Heart right ventricle (tissue), 16 donors: Measurements from ENCODE around the gene GTF2A2. TPM values are rescaled to one million over a fixed set of nuclear protein-coding genes. Genes with fewer than 3 reads are reported as not detected.

ENCODE experiments used
- ATAC-seq, 8 donors: fragments of 200-7000 bp; cut with Tn5 transposase; one replicate each; pipeline ENCODE4 v1.9.1; 2020; ENCODE audit warnings: mild to moderate bottlenecking in 8 of 8, moderate library complexity in 8 of 8, moderate number of reproducible peaks in 1 of 8
- DNase-seq, 2 donors: peaks; one replicate each; pipeline ENCODE4 v3.0.0-alpha.2; 2020
- H3K27ac ChIP-seq, 10 donors: fragments of 200-600 bp; sonication (generic) in 2 of 10; one replicate each; pipeline versions ENCODE4 v1.5.0 to v1.8.0; 2020 to 2022; ENCODE audit warnings: mild to moderate bottlenecking in 3 of 10
- H3K27me3 ChIP-seq, 7 donors: fragments of 200-600 bp; one replicate each; pipeline ENCODE4 v1.8.0; 2021 to 2022; ENCODE audit warnings: mild to moderate bottlenecking in 2 of 7
- H3K36me3 ChIP-seq, 9 donors: fragments of 200-600 bp; sonication (generic) in 1 of 9; one replicate each; pipeline versions ENCODE4 v1.5.0 to v1.8.0; 2020 to 2022; ENCODE audit warnings: mild to moderate bottlenecking in 2 of 9
- H3K4me1 ChIP-seq, 9 donors: fragments of 200-600 bp; sonication (generic) in 1 of 9; one replicate each; pipeline versions ENCODE4 v1.5.0 to v1.8.0; 2020 to 2022; ENCODE audit warnings: mild to moderate bottlenecking in 4 of 9
- H3K4me3 ChIP-seq, 10 donors: fragments of 200-600 bp; sonication (generic) in 2 of 10; one replicate each; pipeline versions ENCODE4 v1.5.0 to v1.8.0; 2020 to 2022; ENCODE audit warnings: mild to moderate bottlenecking in 7 of 10, moderate library complexity in 2 of 10
- H3K9me3 ChIP-seq, 11 donors: fragments of 200-600 bp in 10 of 11; sonication (generic) in 2 of 11; one replicate each; pipeline versions ENCODE4 v1.5.0 to v1.8.0; 2013 to 2022; ENCODE audit warnings: mild to moderate bottlenecking in 2 of 11, control low read depth in 1 of 11, moderate library complexity in 1 of 11
- WGBS, 2 donors: extraction: QIAGEN DNeasy Blood & Tissue Kit; methylation state at CpG; one replicate each; pipeline ENCODE4 v1.1.7; 2013; ENCODE audit warnings: inconsistent platforms in 1 of 2; 5-methylcytosine and 5-hydroxymethylcytosine counted together
- intact Hi-C, 10 donors: fragments of 100-400 bp; cut with DNase I; formaldehyde crosslinking; loops; one replicate each; pipeline versions ENCODE4 v1.11.1 to v1.14.2; 2022
- polyA plus RNA-seq, 2 donors: library from polyadenylated mRNA; stranded (reverse); fragments of 200-250 nt; gene quantifications; one replicate each; pipeline ENCODE4 v1.2.3, GENCODE V29; 2013
- total RNA-seq, 10 donors: library from RNA; stranded (reverse); fragmentation: NEBNext Ultra II Directional in 3 of 10; extraction: Animal tissue kit (Norgen Biotek cat#: 25700) in 3 of 10; gene quantifications; one replicate each; pipeline versions ENCODE4 v1.2.1 to v1.2.4, GENCODE V29; 2021 to 2023
- TF ChIP-seq, protein P1 (sequence below), 9 donors: fragments of 200-600 bp; sonication (generic) in 2 of 9; IDR thresholded peaks; one replicate each; pipeline versions ENCODE4 v1.5.0 to v1.8.0; 2021 to 2022; ENCODE audit warnings: antibody characterized with exemption in 9 of 9, mild to moderate bottlenecking in 5 of 9, moderate library complexity in 1 of 9
- donor health status: Arrhythmogenic right ventricular cardiomyopathy.
- donor health status: ischemic (EF 13 %, LVEDD 7.1; RV severe dilation, severe dysfunction).
- donor health status: healthy with polysubstance abuse.
- donor health status: DM: no; HTN: yes; CAD: no.
- donor health status: DM: no; HTN: no; CAD: no.
- donor health status: ischemic (EF 25% LVEDD 6.9; RV normal size, moderate dysfunction).
- donor health status: ischemic (EF 25% LVEDD 5.7; RV mildly dilated, moderate dysfunction).
- donor health status: healthy.
- donor health status: DM: yes; HTN: yes; CAD: no.
- donor health status: Ischemic cardiomyopathy.
- donor health status: ischemic (EF 35%, LVEDD 5.7; RV mildly dilated, moderate dysfunction).
- donor health status: nonischemic (EF 11% LVEDD 7.7; RV severe dilation, severe dysfunction).
- donor health status: DM: yes; HTN: yes; CAD: no.
- donor health status: PGD.
- donor health status: ischemic (EF 29% LVEDD 5.4; RV normal size, mild dysfunction).
- donor health status: nonischemic (EF 23%, LVEDD 6.1; RV moderate dilation, normal function).

The GTF2A2 gene
- total and polyA plus RNA-seq, 12 donors: 56.9 to 150 (median 126) TPM

DNA sequence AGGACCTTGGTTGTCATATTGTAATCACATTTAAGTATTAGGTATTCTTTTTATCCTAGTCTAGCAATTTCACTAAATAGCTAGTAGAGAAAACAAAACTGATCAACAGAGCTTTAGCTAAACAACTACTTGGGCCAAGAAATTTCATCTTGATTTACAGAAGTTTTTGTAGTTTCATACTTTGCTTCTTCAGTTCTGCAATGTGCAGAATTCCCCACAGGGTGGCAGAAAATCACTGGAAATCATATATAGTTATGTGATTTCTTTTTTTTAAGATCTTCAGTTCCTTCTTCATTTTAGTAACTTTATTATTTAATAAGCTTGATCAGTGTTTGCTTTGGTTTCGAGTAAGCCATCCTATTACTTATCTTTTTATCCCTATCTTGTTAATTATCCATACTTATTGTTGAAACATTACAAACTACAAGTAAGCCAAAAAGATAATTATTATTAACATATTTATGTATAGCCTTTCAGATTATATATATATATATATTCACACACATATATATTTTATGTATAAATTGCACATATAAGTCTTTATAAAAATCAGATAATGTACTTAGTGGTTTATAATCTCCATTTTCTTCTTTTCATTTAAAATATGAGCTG is 34.0 kb upstream of the GTF2A2 start:
- peak in 1 of 2 donors; percentile 28 for DNase-seq
- no peak overlapping the region for H3K4me3 ChIP-seq
- H3K27ac ChIP-seq: no peak overlapping the region
- 57 to 67% methylated on average over 1 of the region's 1 CpG for WGBS, 2 donors
- no peaks in the 10 kb centered on the region for H3K9me3 ChIP-seq
- TF ChIP-seq, protein P1, sequence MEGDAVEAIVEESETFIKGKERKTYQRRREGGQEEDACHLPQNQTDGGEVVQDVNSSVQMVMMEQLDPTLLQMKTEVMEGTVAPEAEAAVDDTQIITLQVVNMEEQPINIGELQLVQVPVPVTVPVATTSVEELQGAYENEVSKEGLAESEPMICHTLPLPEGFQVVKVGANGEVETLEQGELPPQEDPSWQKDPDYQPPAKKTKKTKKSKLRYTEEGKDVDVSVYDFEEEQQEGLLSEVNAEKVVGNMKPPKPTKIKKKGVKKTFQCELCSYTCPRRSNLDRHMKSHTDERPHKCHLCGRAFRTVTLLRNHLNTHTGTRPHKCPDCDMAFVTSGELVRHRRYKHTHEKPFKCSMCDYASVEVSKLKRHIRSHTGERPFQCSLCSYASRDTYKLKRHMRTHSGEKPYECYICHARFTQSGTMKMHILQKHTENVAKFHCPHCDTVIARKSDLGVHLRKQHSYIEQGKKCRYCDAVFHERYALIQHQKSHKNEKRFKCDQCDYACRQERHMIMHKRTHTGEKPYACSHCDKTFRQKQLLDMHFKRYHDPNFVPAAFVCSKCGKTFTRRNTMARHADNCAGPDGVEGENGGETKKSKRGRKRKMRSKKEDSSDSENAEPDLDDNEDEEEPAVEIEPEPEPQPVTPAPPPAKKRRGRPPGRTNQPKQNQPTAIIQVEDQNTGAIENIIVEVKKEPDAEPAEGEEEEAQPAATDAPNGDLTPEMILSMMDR (IDR thresholded peaks at IDR 0.05): peak; percentile 26 to 84 (median 64)
- H3K36me3 ChIP-seq: peaks cover 0 to 8% (median 0%) of the 10 kb centered on the region in 9 donors
- H3K27me3 ChIP-seq: no peaks in the 10 kb centered on the region
- no peak for ATAC-seq
- H3K4me1 ChIP-seq: peaks cover 0 to 34% (median 23%) of the 10 kb centered on the region in 9 donors
- intact Hi-C loops: loop anchor here in 5 of 10 donors (10.0 kb wide), 2 partner anchors 484 to 634 kb away; no protein-coding TSS in a partner anchor

DNA sequence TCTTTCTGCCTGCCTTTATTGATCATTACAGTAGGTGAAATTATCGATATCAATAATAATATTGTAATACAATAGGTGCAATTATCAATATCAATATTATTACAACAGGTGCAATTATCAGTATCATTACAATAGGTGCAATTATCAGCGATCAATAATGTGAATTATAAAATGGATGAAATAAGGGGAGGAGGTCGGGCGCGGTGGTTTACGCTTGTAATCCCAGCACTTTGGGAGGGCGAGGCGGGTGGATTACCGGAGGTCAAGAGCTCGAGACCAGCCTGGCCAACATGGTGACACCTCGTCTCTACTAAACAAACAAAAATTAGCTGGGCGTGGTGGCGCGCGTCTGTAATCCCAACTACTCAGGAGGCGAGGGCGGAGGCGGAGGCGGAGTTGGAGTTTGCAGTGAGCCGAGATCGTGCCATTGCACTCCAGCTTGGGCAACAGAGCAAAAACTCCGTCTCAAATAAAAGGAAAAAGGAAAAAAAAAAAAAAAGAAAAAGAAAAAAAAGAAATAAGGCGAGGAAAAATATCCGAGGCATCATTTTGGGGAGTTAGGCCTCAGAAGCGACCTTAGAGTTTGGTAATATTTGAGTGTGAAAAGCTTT is 32.4 kb upstream of the GTF2A2 start:
- Histone ChIP-seq H3K36me3 (peaks cover 0 to 14% (median 0%) of the 10 kb centered on the region in 9 donors), H3K9me3 (no peaks in the 10 kb centered on the region), H3K27me3 (no peaks in the 10 kb centered on the region), H3K4me3 (peak overlapping the region; percentile 72 to 99 (median 90)), H3K4me1 (peaks cover 0 to 49% (median 37%) of the 10 kb centered on the region in 9 donors), H3K27ac (peak overlapping the region; percentile 46 to 99 (median 98))
- intact Hi-C loops: loop anchor here in 6 of 10 donors (2.0 to 10.0 kb wide), 4 partner anchors 33 to 755 kb away; partner anchors contain the start of gene GTF2A2 (in 1 of the 6)
- peak; percentile 81 to 82 for DNase-seq
- WGBS, 2 donors: 3 to 4% methylated on average over 25 of the region's 25 CpGs
- ATAC-seq: peak; percentile 47 to 80 (median 68)
- TF ChIP-seq, protein P1 (IDR thresholded peaks at IDR 0.05): no peak

DNA sequence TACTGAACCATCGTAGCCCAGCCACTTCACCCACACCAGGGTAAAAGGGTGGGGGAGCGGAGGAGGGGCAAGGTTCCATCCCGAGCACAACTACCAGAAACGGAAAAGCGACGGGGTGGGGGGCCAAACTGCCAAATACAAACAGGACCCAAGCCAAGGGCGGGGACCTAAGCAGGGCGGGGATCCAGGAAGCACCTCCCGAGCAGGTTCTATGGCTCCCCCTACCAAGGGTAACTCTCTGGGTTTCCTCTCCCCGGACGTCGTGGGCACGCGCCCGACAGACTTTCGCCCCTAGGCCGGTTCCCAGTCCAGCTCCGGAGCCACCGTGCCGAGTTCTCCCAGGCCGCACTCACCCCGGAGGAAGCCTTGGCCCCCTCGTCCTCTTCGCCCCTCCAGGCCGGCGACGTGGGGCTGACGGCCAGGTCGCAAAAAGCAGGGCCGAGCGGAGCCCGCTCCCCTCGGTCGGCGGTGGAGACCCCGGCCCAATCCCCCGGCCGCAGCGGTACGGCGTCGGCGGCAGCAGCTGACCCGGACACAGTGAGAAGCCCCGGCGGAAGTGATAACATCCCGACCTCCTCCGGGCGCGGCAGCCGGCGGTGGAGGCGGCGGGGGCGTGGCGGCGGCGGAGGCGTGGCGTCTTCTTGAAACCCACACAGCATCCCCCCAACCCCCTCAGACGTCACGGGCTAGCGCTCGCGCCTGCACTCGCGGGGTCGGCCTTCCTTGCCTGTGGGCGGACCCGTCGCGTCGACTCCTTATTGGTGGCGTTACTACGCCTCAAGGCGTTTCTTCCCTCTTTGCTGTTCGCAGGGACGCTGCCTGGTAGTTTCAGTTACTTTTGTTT is 31.7 kb upstream of the GTF2A2 start, which contains the start of gene BNIP2:
TSS of gene BNIP2 (minus strand) at position 539 of the 844 bp plus-strand sequence. CDS start 6,863 bp downstream, outside the sequence.
- ATAC-seq (peak; percentile 97 to 98 (median 98)), DNase-seq (peak; percentile 99 to 100)
- no peaks in the 10 kb centered on the region for H3K27me3 ChIP-seq
- no peaks in the 10 kb centered on the region for H3K9me3 ChIP-seq
- WGBS, 2 donors: 0% methylated on average over 78 of the region's 78 CpGs
- H3K4me3 ChIP-seq: peak within 1 kb of the TSS; percentile 72 to 99 (median 90)
- peak within 1 kb of the TSS; percentile 95 to 99 (median 98) for H3K27ac ChIP-seq
- H3K36me3 ChIP-seq: peaks cover 0 to 14% (median 0%) of the 10 kb centered on the region in 9 donors
- TF ChIP-seq, protein P1 (IDR thresholded peaks at IDR 0.05): peak in 3 of 9 donors; percentile 10 to 18 (median 15)
- intact Hi-C loops: loop anchor here in 1 of 10 donors (2.0 to 10.0 kb wide), 2 partner anchors 32 to 756 kb away; partner anchors contain the start of gene GTF2A2
- peaks cover 0 to 57% (median 38%) of the 10 kb centered on the region in 9 donors for H3K4me1 ChIP-seq
